ENCODE measurements around the gene YJEFN3.

Gene YJEFN3

DNA sequence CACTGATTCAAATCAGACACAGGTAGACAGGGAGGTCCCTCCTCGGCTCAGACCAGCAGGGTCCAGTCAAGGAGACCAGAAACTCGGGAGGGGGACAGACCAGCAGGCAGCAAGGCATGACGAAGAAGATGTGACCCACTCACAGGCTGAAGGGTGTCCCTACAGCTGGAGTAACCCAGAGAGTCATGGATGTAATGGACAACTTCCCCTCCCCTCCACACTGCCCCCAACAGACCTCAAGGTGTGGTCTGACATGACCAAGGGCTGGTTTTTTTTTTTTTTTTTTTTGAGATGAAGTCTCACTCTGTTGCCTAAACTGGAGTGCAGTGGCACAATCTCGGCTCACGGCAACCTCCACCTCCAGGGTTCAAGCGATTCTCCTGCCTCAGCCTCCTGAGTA, 55.6 kb downstream of the YJEFN3 start:
- DNase-seq (ENCODE audit: low read depth in 2 of 2): no peak

All from fibroblast of skin of left biceps (primary cell).